ENCODE data around the gene NACC1.

NACC1 gene

GRCh38 chr19:13100031-13100588 lies 18.0 kb upstream of the NACC1 start:
- no peak for DNase-seq (ENCODE audit: low read depth)

GRCh38 chr19:13100841-13101589 lies 17.0 kb upstream of the NACC1 start:
- no peak for DNase-seq (ENCODE audit: low read depth)

- no peak for DNase-seq (ENCODE audit: low read depth)
Observed at GRCh38 chr19:13101590-13102415, 16.3 kb upstream of the NACC1 start.

GRCh38 chr19:13102416-13102665 lies 15.7 kb upstream of the NACC1 start:
- DNase-seq (ENCODE audit: low read depth): no peak

GRCh38 chr19:13102666-13103580 lies 15.1 kb upstream of the NACC1 start, which contains the start of gene LYL1:
LYL1 (minus strand) TSS chr19:13102858; CDS start chr19:13101171, 1,687 bp downstream.
- DNase-seq (ENCODE audit: low read depth): no peak

- DNase-seq (ENCODE audit: low read depth): no peak
Observed at GRCh38 chr19:13103581-13104359, 14.3 kb upstream of the NACC1 start.

GRCh38 chr19:13104360-13104847 lies 13.7 kb upstream of the NACC1 start:
- DNase-seq (ENCODE audit: low read depth): no peak

- no peak for DNase-seq (ENCODE audit: low read depth)
Observed at GRCh38 chr19:13104848-13105711, 13.0 kb upstream of the NACC1 start.

GRCh38 chr19:13109361-13110098 lies 8.5 kb upstream of the NACC1 start:
- DNase-seq (ENCODE audit: low read depth): no peak

GRCh38 chr19:13110099-13110610 lies 7.9 kb upstream of the NACC1 start:
- no peak for DNase-seq (ENCODE audit: low read depth)

GRCh38 chr19:13112555-13112954 lies 5.5 kb upstream of the NACC1 start:
- no peak for DNase-seq (ENCODE audit: low read depth)

- DNase-seq (ENCODE audit: low read depth): no peak
Observed at GRCh38 chr19:13115936-13116281, 2.2 kb upstream of the NACC1 start.

- DNase-seq (ENCODE audit: low read depth): peak; percentile 86
Observed at GRCh38 chr19:13116282-13117175, 1.5 kb upstream of the NACC1 start, which contains the start of gene TRMT1. TRMT1 (minus strand) TSS chr19:13116740; CDS start chr19:13116399, 341 bp downstream.

GRCh38 chr19:13117176-13117771 lies 790 bp upstream of the NACC1 start:
- no peak for DNase-seq (ENCODE audit: low read depth)

GRCh38 chr19:13118424-13119193 lies 545 bp downstream of the NACC1 start:
- DNase-seq (ENCODE audit: low read depth): no peak

- no peak for DNase-seq (ENCODE audit: low read depth)
Observed at GRCh38 chr19:13119627-13120026, 1.6 kb downstream of the NACC1 start.

GRCh38 chr19:13120031-13120430 lies 2.0 kb downstream of the NACC1 start:
- no peak for DNase-seq (ENCODE audit: low read depth)
